GM18909 (cell line): ENCODE results near the gene PIGN.
"Not testable (repeated sequence)": the region's sequence is repeated elsewhere in the genome, so short reads cannot be mapped to it uniquely, and the experiment has no call there.

Experiments used
- ATAC-seq: cut with Tn5 transposase; IDR thresholded peaks from one replicate; pipeline ENCODE4 v1.9.1; 2021; ENCODE audit warnings: mild to moderate bottlenecking; ENCODE audit not compliant: unreplicated experiment, poor library complexity

The PIGN gene

DNA sequence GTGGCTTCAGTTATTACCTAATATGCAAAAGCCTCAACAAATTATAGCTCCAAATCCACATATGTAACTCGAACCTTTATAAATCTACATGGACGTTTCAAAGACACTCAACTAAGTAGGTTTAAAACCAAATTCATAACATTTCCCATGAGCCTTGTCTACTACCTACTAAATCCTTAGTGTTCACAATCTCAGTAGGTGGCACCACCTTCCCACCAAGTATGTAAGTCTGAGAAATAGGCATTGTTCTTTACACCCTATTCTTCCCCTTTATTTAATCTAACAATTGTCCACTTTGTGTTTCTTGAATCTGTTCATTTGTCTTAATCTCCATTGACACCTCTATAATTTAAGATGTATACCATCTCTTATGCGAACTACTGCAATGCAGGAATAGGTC, 4.6 kb downstream of the PIGN start:
- ATAC-seq: no peak

- no peak for ATAC-seq
Observed at GRCh38 chr18:62179213-62179612, 7.6 kb downstream of the PIGN start.

DNA sequence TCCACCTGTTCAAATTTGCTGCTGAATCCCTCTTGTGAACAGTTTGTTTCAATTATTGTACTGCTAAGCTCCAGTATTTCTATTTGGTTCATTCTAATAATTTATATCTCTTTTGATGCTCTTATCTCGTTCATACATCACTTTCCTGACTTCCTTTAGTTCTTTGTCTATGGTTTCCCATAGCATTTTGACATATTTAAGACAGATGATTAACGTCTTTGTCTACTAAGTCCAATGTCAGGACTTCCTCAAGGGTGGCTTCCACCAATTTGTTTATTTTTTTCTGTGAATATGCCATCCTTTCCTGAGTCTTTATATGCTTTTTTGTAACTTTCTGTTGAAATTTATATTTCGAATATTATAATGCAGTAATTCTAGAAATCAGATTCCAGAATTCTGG, 9.6 kb downstream of the PIGN start:
- no peak for ATAC-seq

GRCh38 chr18:62175521-62175920, 11.3 kb downstream of the PIGN start:
- ATAC-seq: no peak

GRCh38 chr18:62172298-62172697, 14.6 kb downstream of the PIGN start:
- no peak for ATAC-seq

DNA sequence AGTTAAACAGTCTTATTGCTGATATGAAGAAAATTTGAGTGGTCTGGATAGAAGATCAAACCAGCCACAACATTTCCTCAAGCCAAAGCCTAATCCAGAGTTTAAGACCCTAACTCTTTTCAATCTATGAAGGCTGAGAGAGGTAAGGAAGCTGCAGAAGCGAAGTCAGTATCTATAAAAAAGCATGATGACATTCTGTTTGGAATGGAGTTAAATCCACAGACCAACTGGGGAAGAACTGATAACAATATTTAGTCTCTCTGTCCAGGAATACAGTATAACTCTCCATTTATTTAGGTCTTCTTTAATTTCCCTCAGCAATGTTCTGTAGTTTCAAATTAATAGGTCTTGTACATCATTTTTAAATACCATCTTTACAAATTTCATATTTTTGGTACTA, 16.0 kb downstream of the PIGN start:
- ATAC-seq: no peak

- not testable (repeated sequence) for ATAC-seq
Observed at GRCh38 chr18:62166524-62166923, 20.3 kb downstream of the PIGN start.

GRCh38 chr18:62165583-62165982, 21.3 kb downstream of the PIGN start:
- no peak for ATAC-seq

DNA sequence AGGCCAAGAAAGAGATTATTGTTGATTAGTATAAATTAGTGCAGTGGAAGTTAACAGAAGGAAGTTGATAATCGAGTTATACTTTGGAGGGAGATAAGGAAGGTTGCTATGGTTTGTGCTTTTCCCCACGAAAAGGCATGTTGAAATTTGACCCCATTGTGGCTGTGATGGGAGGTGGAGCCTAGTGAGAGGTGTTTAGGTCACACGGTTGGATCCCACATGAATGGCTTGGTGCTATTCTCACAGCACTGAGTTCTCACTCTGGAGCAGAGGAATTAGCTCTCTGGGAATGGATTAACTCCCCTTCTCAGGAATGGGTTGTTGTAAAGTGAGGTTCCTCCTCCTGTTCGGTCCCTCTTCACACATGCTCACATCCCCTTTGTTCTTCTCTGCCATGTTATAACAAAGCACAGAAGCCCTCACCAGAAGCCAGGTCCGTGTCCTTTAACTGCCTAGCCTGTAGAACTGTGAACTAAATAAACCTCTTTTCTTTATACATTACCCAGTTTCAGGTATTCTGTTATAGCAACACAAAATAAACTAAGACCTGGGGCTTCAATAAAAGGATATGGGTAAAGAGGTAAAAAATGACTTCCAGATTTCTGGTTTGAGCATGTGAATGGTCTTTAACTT, 21.9 kb downstream of the PIGN start:
- no peak for ATAC-seq

GRCh38 chr18:62164310-62164709, 22.5 kb downstream of the PIGN start:
- no peak for ATAC-seq

GRCh38 chr18:62157843-62158242, 29.0 kb downstream of the PIGN start:
- no peak for ATAC-seq

- no peak for ATAC-seq
Observed at GRCh38 chr18:62152844-62153243, 34.0 kb downstream of the PIGN start.

- ATAC-seq: no peak
Observed at GRCh38 chr18:62151068-62151771, 35.6 kb downstream of the PIGN start.

DNA sequence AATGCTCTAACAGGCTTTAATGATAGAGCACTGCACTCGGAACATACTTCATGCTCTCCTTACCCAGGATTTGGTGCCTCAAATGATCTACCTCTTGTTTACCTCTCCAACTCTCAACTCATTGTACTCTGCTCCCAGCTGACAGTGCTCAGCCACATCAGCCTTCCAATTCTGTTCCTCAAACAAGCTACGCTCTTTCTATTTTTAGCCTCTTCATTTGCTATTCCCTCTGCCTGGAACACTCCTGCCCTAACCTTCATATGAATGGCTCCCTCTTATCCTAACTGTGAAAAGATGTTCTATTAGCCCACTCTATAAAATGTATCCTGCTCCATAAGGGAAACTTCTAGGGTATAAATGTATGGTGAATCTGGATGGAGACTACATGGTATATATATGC, 42.5 kb downstream of the PIGN start:
- ATAC-seq: no peak

GRCh38 chr18:62140259-62140658, 46.6 kb downstream of the PIGN start:
- ATAC-seq: no peak

- ATAC-seq: no peak
Observed at GRCh38 chr18:62138461-62139235, 48.2 kb downstream of the PIGN start.

DNA sequence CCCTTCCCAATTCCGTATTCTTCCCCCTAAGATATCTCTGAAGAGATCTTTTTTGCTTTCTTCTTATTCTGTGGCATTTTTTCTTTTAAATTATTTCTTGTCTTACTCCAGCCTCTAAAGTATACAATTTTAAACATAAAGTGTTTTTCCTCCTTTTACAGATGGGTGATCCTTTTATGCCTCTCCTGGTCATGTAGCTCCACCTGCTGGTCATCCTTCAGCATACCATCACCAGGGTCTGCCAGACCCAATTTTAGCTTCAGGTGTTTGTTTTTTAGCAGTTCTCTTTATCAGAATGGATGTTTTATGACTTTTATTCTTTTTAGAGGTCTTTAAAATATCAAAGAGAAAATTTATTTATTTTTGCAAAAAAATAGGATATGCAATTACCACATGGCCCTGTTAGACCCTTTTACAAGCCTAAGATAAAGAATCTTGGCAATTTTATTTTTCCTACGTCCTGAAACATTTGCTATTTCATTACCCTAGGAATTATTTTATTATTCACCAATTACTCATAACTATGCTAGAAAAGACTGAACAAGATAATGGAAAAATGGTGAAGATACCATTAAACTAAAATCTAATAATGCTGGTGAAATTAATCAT, 55.5 kb downstream of the PIGN start:
- peak; percentile 86 for ATAC-seq

GRCh38 chr18:62128157-62128556, 58.7 kb downstream of the PIGN start:
- ATAC-seq: no peak

GRCh38 chr18:62126737-62127136, 60.1 kb downstream of the PIGN start:
- ATAC-seq: no peak

DNA sequence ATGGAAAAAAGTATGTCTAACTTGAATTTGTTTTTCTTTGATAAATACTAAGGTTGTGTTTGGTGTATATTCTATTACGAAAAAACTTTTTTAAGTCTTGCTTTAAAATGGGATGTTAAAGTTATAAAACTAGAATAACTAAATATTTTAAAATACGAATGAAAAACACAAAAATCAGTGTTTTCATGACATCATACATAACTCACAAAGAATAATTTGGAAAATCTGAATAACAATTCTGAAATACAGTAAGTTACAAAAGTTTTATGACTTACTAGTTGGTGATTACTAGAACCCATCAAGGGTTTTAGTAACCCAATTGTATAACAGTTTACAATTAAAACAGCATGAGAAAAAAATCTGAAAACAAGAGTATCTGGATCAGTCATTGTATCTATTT, 61.2 kb downstream of the PIGN start:
- no peak for ATAC-seq

DNA sequence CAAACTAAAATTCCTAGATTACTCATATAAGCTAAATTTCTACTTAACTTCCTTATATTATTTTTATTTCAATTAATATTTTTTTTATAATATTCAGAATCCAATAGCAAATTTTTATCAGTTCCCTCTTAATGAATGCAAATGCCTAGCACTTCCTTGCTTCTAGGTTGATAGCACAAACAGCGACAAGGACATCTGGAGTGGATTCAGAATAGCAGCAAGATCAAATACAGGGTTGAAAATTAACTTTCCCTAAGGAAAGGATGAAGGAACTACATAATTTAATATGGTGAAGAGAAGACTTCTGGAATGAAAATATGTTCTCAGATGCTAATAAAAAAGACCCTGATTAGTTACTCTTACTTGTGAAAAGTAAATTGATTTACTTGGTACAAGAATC, 64.5 kb downstream of the PIGN start:
- ATAC-seq: no peak
